Nephron (organoid): ENCODE measurements around the gene FILIP1L.
A peak's percentile ranks its signal among the peaks of the same experiment; 100 is the strongest.

Source experiments
- H3K27ac Mint-ChIP-seq, 3 experiments: 2 replicates each; pipeline ENCODE4 v1.8.0; 2020; ENCODE audit warnings: mixed read lengths in 3 of 3, mild to moderate bottlenecking in 2 of 3, moderate library complexity in 1 of 3
- H3K27me3 Mint-ChIP-seq: 2 replicates; pipeline ENCODE4 v1.8.0; 2021; ENCODE audit warnings: low read depth, mild to moderate bottlenecking, moderate library complexity, mixed read lengths
- H3K36me3 Mint-ChIP-seq: 2 replicates; pipeline ENCODE4 v1.8.0; 2020; ENCODE audit warnings: low read depth, mixed read lengths
- H3K4me1 Mint-ChIP-seq: 2 replicates; pipeline ENCODE4 v1.8.0; 2020; ENCODE audit warnings: mixed read lengths
- H3K4me3 Mint-ChIP-seq, 3 experiments: 2 replicates each; pipeline ENCODE4 v1.8.0; 2020; ENCODE audit warnings: mild to moderate bottlenecking in 3 of 3, mixed read lengths in 3 of 3, moderate library complexity in 2 of 3
- H3K9me3 Mint-ChIP-seq: 2 replicates; pipeline ENCODE4 v1.8.0; 2020; ENCODE audit warnings: mixed read lengths
- TF ChIP-seq, protein P1 (sequence below), 3 experiments: fragments of 200-600 bp; sonication (generic); IDR thresholded peaks; one replicate each; pipeline ENCODE4 v1.5.0; 2021; ENCODE audit warnings: antibody characterized with exemption in 3 of 3; ENCODE audit not compliant: unreplicated experiment in 3 of 3

The FILIP1L gene

DNA sequence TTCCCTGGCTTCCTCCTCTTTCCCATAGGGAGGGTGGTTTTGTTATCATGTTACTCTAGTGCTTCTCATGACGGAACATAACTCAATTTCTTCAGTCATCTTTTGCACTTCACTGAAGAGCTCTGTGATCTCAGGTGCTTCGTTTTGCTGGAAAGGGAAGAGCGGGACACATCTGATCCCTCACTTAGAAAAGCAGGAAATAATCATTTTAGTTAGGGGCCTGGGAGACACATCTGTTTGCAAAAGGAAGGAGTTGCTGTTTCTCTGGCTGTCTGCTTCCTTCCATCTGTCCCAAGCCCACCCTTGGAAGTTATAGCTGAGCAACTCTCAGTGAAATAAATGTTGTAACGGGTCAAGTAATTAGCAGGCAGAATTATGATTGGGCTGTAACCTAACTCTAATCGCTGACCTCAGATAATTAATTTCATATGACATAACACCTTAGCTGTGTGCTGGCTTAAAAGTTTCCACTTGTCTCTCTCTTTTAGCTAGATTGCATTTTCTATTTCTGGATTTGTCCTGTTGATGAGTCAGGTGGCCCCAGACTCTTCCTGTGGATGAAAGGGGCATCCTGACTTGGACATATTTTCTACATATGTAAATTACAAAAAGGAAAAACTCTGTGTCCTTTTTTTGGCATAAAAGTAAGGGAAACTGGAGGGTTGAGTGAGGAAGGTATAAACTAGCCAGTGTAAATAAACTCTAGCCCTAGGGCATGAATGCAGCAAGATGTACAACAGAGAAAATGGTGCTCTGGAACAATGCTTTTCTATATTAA is 11.0 kb upstream of the FILIP1L start:
- peaks cover 54% of the 10 kb centered on the region for H3K4me1 Mint-ChIP-seq
- TF ChIP-seq, protein P1, sequence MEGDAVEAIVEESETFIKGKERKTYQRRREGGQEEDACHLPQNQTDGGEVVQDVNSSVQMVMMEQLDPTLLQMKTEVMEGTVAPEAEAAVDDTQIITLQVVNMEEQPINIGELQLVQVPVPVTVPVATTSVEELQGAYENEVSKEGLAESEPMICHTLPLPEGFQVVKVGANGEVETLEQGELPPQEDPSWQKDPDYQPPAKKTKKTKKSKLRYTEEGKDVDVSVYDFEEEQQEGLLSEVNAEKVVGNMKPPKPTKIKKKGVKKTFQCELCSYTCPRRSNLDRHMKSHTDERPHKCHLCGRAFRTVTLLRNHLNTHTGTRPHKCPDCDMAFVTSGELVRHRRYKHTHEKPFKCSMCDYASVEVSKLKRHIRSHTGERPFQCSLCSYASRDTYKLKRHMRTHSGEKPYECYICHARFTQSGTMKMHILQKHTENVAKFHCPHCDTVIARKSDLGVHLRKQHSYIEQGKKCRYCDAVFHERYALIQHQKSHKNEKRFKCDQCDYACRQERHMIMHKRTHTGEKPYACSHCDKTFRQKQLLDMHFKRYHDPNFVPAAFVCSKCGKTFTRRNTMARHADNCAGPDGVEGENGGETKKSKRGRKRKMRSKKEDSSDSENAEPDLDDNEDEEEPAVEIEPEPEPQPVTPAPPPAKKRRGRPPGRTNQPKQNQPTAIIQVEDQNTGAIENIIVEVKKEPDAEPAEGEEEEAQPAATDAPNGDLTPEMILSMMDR (IDR thresholded peaks at IDR 0.05; ENCODE audit: unreplicated experiment in 3 of 3), result no peak
- H3K27ac Mint-ChIP-seq, result peak overlapping the region; percentile 1 to 16 (median 15)
- H3K9me3 Mint-ChIP-seq, result no peaks in the 10 kb centered on the region
- H3K4me3 Mint-ChIP-seq, result no peak overlapping the region
- no peaks in the 10 kb centered on the region for H3K36me3 Mint-ChIP-seq
- H3K27me3 Mint-ChIP-seq, result no peaks in the 10 kb centered on the region

DNA sequence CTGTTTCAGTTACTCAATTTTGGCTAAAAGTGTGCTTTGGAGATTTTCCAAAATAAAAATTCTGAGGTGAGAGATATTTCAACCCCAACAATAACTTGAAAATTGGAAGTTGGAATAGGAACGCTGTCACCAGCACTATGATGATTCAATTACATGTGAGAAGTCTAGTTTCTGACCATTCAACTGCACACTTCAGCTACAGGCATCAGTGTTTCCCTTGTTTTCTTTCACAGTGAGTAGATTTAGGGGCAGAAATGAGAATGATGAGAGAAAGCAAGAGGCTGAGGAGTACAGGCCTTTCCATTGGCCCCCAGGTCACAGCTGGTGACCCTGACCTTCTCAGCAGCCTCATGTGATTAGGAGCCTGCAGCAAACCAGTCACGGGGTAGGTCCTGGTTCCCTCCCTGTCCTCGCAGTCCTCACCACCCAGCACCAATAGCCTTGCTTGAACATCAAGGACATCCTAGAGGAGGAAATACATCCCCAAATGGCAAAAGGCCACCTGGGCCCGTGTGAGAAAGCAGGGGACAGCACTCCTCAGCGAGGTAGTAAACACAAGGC is 10.0 kb upstream of the FILIP1L start:
- peaks cover 54% of the 10 kb centered on the region for H3K4me1 Mint-ChIP-seq
- no peak overlapping the region for H3K4me3 Mint-ChIP-seq
- TF ChIP-seq, protein P1 (IDR thresholded peaks at IDR 0.05; ENCODE audit: unreplicated experiment in 3 of 3), result no peak
- H3K27me3 Mint-ChIP-seq, result no peaks in the 10 kb centered on the region
- H3K9me3 Mint-ChIP-seq, result no peaks in the 10 kb centered on the region
- H3K36me3 Mint-ChIP-seq, result no peaks in the 10 kb centered on the region
- peak overlapping the region in 1 of 3 experiments; percentile 2 for H3K27ac Mint-ChIP-seq

DNA sequence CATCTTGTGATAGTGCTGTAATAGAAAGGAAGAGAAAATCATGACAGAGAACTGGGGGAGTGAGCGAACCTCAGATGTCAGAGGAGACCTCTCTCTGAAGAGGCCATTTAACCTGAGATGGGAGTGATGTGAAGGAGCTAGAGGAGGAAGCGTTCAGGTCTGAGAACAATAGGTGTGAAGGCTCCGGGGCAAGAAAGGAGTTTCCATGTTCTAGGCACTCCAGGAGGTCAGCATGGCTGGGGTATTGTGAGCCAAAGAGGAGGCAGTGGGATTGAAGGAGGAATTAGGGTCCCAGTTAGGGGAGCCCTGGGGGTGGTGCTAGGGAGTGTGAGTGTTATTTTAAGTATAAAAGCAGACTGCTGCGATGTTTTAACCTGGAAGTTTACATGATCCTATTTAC is 8.8 kb upstream of the FILIP1L start:
- TF ChIP-seq, protein P1 (IDR thresholded peaks at IDR 0.05; ENCODE audit: unreplicated experiment in 3 of 3), result no peak
- Mint-ChIP-seq H3K27ac (peak overlapping the region in 2 of 3 experiments; percentile 1 to 33), H3K27me3 (no peaks in the 10 kb centered on the region), H3K36me3 (no peaks in the 10 kb centered on the region), H3K4me1 (peaks cover 49% of the 10 kb centered on the region), H3K4me3 (no peak overlapping the region), H3K9me3 (no peaks in the 10 kb centered on the region)

DNA sequence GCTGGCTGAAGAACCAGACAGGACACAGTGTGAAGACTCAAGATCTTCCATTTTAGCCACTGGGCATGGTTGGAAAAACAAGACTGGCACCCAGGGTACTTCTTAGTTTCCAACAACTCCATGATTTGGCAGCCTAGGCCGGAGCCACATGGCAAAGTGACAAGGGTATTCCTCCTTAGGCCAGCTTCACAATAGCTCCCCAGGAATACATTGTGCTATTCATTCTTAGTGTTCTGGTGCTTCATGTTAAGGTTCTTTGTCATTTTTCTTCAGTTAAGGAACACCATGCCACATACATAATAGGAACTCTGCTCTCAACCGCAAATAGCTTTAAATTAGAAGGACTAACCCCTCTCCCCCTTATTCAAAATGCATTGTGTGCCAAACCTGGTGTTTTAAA is 8.0 kb upstream of the FILIP1L start:
- H3K36me3 Mint-ChIP-seq, result no peaks in the 10 kb centered on the region
- H3K27ac Mint-ChIP-seq, result peak overlapping the region in 1 of 3 experiments; percentile 33
- no peaks in the 10 kb centered on the region for H3K9me3 Mint-ChIP-seq
- peaks cover 52% of the 10 kb centered on the region for H3K4me1 Mint-ChIP-seq
- TF ChIP-seq, protein P1 (IDR thresholded peaks at IDR 0.05; ENCODE audit: unreplicated experiment in 3 of 3), result no peak
- H3K27me3 Mint-ChIP-seq, result no peaks in the 10 kb centered on the region
- no peak overlapping the region for H3K4me3 Mint-ChIP-seq

DNA sequence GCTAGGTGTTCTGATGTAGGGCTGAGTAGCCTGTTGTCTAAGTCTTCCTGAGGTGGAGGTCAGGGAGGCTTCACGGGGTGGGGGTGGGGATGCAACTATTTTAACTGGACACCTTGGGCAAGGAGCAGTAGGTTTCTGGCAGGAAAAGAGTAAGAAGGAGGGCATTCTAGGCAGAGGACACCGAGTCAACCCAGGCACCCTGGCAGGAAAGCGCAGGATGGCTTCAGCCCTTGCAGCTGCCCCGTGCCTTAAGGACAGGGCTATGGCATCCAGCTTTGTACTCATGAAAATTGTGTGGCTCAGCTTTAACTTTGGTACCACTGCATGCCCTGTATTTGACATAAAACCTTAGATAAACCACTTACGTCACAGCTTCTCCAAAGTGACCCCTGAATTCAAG is 6.4 kb upstream of the FILIP1L start:
- Mint-ChIP-seq H3K27me3 (no peaks in the 10 kb centered on the region), H3K27ac (no peak overlapping the region), H3K4me1 (peaks cover 47% of the 10 kb centered on the region)

More for the DNA sequence above, 6.4 kb upstream of the FILIP1L start:
- H3K4me3 Mint-ChIP-seq, result no peak overlapping the region
- H3K36me3 Mint-ChIP-seq, result peaks cover 3% of the 10 kb centered on the region
- peaks cover 4% of the 10 kb centered on the region for H3K9me3 Mint-ChIP-seq
- TF ChIP-seq, protein P1 (IDR thresholded peaks at IDR 0.05; ENCODE audit: unreplicated experiment in 3 of 3), result no peak
